ENCODE data around the gene MRGPRG.

The MRGPRG gene

DNA sequence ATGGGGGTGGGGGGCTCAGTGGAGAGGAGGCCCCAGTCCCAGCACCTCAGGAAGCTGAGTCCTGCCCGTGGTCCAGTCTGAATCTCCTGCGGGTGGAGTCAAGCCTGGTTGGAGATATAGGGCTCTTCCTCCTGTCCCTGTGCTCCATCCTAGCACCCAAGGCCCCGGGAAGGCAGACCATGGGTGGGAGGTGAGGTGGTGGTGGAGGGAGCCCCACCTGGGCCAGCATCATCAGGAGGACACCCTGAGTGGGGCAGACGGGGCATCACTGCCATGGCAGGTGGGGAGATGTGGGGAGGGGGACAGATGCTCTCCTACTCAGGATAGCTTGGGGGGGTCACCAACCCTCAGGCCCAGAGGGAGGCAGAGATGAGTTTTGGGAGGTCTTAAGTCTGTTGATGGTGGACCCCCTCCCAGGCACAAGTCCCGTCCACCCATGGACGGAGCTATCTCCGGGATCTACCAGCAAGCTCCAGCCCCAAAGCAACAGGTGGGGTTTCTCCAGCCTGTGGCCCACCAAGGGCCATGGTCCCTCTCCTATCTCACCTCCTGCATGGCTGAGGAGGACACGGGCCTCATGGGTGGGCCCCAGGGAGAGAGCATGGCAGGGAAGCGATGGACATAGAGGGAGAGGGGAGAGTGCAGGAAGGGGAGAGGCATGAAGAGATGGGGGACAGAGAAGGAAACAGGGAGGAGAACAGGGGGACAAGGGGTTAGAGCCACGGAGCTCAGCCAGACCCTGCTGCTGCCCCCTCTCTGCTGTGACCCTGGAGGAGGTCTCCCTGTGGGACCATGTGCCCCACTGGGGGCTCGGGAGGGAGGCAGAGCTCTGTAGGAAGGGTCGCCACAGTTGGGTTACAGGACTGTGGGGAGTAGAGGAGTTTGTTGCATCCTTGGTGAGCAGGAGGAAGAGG lies 12.3 kb upstream of the MRGPRG start:
- FAIRE-seq (no peak), DNase-seq (ENCODE audit: insufficient read length) (no peak)
- no peak for TF ChIP-seq POLR2A (IDR thresholded peaks at IDR 0.05; ENCODE audit: low read depth, low read length)
- TF ChIP-seq TAF1 (IDR thresholded peaks at IDR 0.05; ENCODE audit: borderline replicate concordance, low read depth, low read length) = no peak
- TF ChIP-seq POLR2AphosphoS5 (IDR thresholded peaks at IDR 0.05; ENCODE audit: low read depth, low read length) = no peak

DNA sequence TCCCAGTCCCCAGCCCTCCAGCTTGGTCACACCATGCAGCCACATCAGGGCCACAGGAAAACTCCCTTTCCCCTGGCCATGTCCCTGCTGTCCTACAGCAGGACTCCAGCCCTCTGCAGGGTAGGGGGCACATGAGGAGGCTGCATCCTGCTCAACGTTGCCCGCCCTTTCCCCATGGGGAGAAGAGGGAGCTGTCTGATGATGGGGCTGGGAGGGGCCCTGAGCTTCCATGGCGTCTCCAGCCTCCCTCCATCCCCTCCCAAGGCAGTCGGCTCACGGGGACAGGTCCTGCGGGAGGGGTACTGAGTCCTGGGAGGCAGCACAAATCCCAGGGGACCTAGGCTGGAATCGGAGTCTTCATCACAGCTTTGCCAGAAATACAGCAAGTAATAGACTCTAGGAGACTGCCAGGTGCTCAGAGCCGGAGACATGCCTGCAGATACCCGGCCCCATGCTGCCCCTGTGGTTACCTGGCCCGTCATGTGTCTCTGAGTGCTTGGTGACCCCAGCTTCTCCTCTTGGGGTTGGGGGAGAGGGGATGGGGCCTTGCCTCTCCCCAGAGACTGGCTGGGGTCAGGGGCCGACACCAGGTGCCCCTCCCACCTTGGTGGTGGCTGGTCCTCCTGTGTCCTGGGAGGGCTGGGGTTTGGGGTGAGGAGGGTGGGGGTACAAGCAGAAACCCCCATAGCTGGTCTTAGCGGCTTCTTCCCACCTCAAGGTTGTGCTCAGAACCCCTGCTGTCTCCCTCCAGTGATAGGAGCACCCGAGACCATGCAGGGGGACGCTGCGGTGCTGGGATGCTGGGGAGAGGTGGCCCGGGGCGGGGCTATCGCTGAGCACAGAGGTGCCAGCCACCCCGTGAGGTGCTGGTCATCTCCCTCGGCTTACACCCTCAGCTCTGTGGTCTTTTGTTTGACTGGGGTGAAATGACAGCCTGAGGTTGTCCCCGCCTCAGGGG lies 11.3 kb upstream of the MRGPRG start:
- no peak for TF ChIP-seq TAF1 (IDR thresholded peaks at IDR 0.05; ENCODE audit: borderline replicate concordance, low read depth, low read length)
- no peak for TF ChIP-seq POLR2AphosphoS5 (IDR thresholded peaks at IDR 0.05; ENCODE audit: low read depth, low read length)
- TF ChIP-seq POLR2A (IDR thresholded peaks at IDR 0.05; ENCODE audit: low read depth, low read length) = no peak
- DNase-seq (ENCODE audit: insufficient read length) = no peak
- FAIRE-seq = no peak

DNA sequence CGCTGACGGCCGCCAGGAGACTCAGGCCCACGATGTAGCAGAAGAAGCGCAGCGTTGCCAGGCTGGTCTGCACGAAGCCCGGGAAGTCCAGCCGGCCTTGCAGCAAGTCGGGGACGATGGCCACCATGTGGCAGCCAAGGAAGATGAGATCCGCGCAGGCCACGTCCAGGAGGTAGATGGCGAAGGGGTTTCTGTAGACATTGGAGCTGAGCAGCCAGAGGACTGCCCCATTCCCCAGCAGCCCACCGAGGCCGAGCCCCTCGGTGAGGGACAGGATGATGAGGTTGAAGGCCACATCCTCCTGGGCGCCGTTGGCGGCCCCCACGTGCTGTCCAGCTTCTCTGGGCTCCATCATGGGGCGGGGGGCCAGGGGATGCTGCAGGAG lies 9.8 kb upstream of the MRGPRG start:
- FAIRE-seq = no peak
- TF ChIP-seq POLR2AphosphoS5 (IDR thresholded peaks at IDR 0.05; ENCODE audit: low read depth, low read length) (no peak), POLR2A (IDR thresholded peaks at IDR 0.05; ENCODE audit: low read depth, low read length) (no peak)
- DNase-seq (ENCODE audit: insufficient read length) = no peak

DNA sequence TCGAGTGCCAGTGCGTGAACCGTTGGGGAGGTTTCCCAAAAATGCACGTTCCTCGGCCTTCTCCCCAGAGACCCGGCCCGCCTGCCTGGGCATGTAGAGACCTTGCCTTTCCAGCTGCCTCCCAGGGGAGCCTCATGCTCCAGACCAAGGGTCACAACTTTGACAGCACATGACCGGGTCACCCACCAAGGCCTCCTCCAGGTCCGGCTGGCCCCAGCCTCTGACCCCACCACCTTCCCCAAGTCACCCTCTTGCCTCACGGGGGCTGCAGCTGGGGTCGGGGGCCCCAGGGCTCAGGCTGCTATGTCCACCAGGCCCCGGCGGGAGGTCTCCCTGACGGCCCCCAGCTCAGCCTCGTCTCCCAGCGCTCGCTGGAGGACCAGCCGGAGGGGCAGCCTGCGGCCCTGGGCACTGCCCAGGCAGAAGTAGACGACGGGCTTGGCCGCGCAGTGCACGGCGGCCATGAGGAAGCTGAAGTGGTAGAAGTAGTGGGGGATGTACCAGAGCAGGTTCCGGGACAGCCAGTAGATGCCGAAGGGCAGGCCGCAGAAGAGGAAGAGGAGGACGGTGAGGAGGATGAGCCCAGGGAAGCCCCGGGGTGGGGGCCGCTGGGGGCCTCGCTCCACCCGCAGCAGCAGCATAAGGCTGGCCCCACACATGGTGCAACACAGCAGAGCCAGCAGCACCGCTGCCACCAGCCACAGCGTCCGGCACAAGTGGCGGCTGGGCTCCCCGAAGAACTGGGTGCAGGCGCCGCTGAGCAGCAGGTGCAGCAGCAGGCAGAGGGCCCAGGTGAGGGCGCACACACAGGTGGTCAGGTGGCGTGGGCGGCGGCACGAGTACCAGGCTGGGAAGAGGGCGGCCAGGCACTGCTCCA lies 9.2 kb upstream of the MRGPRG start:
- TF ChIP-seq TAF1 (IDR thresholded peaks at IDR 0.05; ENCODE audit: borderline replicate concordance, low read depth, low read length) (no peak), POLR2AphosphoS5 (IDR thresholded peaks at IDR 0.05; ENCODE audit: low read depth, low read length) (no peak), POLR2A (IDR thresholded peaks at IDR 0.05; ENCODE audit: low read depth, low read length) (no peak)
- DNase-seq (ENCODE audit: insufficient read length) (peak; percentile 8), FAIRE-seq (no peak)

DNA sequence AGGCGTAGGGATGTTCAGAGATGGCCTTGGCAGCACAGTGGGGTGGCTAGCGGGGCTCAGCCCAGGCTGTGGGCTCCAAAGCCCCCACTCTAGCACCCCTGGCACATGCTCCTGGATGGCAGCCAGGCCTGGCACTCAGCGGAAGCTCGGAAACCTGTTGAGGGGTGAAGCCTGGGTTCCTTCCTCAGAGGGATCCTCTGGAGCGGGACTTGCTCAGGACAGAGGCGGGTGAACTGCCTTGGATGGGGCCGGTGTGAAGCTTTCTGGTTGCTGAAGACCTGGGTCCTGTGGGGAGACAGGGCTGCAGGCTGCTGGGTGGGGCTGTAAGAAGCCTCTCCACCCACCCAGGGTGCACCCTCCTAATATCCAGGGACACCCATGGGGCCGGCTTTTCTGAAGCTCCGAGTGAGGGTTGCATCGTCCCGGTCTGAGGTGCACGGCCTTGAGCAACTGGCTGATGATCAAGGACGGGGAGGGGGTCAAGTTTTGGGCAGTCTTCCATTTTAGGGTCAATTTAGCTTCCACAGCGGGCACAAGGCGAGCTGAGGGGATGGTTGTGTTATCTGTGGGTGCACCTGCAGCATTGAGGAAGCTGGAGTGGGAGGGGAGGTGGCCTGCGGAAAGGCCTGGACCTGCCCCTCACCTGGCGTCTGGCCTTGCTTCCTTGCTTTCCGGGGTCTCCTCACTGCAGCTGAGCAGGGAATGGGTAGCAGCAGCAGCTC lies 8.4 kb upstream of the MRGPRG start:
- no peak for TF ChIP-seq POLR2AphosphoS5 (IDR thresholded peaks at IDR 0.05; ENCODE audit: low read depth, low read length)
- TF ChIP-seq POLR2A (IDR thresholded peaks at IDR 0.05; ENCODE audit: low read depth, low read length) = no peak
- TF ChIP-seq TAF1 (IDR thresholded peaks at IDR 0.05; ENCODE audit: borderline replicate concordance, low read depth, low read length) = no peak
- DNase-seq (ENCODE audit: insufficient read length) = no peak
- FAIRE-seq = no peak

DNA sequence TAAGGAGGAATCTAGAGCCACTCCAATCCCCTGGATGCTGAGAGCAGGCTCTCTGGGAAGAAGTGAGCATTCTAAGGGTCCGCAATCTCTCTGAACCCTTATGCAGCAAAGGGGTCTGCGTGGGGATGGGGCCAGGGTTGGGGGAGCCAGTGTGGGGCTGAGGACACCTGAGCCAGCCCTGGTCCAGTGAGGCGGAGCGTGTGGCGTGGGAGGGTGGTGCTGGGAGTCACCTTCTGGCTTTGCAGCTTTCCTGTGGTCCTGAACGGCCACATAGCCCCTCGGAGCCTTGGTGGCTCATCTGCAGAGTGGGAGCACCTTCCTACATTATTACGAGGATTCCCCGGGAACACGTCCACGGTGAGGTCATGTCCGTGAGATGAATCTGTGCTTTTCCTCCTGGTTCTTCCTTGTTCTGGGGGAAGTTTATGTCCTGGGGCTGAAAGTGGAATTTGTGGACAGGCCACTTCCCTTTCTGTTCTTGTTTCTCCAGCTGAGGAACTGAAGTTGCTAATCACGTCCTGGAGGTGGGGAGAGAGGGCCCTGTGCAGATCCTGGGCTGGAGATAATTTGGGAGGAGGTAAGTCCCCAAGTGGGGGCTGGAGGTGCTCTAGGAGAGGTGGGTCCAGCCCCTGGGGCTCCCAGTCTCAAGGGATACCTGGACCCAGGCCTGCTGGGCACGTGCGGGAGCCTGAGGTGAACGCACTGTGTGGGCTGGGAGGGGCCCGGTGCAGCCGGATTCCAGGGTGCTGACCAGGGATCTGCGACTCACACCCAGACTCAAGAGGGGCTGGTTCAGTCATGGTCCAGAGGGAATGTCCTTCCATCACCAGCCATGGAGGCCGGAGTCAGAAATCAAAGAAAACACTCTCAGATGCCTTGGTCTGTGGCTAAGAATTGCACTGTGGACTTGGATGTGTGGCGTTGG lies 7.5 kb upstream of the MRGPRG start:
- FAIRE-seq (no peak), DNase-seq (ENCODE audit: insufficient read length) (peak; percentile 8)
- no peak for TF ChIP-seq TAF1 (IDR thresholded peaks at IDR 0.05; ENCODE audit: borderline replicate concordance, low read depth, low read length)

DNA sequence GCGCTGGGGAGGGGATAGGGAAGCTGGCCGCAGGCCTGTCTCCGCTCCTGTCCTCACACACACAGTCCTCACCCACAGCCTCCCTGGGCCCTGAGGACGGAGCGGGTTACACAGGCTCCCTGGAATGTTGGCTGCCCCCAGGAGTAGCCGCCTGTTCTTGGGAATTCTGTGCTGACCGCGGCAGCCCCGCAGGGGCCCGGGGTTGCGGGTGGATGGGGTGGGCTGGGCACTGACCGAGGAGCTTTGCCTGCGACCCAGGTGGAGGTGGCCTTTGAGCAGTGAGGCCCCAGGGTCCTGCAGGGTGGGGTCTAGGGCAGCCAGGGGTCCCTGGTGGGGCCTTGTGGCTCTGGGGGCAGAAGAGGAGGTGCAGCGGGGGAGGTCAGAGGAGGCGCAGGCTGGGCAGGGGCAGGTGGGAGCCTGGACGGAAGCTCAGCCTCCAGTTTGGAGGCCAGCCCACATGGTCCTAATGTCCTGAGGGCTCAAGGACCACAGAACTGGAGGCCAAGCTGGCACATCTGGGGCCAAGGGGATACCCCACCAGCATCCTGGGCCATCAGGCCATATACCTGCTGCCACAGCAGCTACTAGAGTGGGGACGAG lies 6.6 kb upstream of the MRGPRG start:
- TF ChIP-seq TAF1 (IDR thresholded peaks at IDR 0.05; ENCODE audit: borderline replicate concordance, low read depth, low read length) (no peak), POLR2AphosphoS5 (IDR thresholded peaks at IDR 0.05; ENCODE audit: low read depth, low read length) (no peak), POLR2A (IDR thresholded peaks at IDR 0.05; ENCODE audit: low read depth, low read length) (no peak)
- DNase-seq (ENCODE audit: insufficient read length) = peak; percentile 7
- FAIRE-seq = no peak

DNA sequence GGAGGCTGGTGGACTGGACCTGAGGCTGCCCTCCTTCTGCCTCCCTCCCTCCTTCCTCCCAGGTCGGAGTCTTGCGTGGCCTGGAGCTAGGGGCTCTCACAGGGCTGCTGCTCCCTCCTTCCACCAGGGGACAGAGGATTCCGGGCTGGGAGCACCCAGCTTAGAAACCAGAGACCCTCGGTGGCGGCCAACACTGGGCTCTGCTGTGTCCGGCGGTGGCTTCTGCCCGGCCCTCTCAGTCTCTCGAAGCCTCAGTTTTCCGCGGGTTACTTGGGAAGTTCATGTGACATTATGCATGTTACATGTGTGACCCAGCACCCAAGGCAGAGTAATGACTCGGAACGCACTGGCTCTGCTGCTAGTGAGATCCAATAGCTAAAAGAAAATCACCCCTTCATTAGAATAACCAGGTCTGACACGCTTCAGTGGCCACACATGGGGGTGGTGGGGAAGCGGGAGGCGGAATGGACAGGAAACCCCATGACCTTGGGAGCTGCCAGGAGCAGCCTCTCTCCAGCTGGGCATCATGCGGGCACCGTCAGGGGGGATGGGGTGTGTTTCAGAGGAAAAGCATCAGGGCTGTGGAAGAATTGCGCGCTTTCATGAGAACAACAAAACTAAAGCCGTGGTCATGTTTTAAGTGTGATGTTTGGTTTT lies 5.9 kb upstream of the MRGPRG start:
- TF ChIP-seq TAF1 (IDR thresholded peaks at IDR 0.05; ENCODE audit: borderline replicate concordance, low read depth, low read length) (no peak), POLR2AphosphoS5 (IDR thresholded peaks at IDR 0.05; ENCODE audit: low read depth, low read length) (no peak), POLR2A (IDR thresholded peaks at IDR 0.05; ENCODE audit: low read depth, low read length) (no peak)
- DNase-seq (ENCODE audit: insufficient read length) = peak; percentile 9
- FAIRE-seq = no peak

DNA sequence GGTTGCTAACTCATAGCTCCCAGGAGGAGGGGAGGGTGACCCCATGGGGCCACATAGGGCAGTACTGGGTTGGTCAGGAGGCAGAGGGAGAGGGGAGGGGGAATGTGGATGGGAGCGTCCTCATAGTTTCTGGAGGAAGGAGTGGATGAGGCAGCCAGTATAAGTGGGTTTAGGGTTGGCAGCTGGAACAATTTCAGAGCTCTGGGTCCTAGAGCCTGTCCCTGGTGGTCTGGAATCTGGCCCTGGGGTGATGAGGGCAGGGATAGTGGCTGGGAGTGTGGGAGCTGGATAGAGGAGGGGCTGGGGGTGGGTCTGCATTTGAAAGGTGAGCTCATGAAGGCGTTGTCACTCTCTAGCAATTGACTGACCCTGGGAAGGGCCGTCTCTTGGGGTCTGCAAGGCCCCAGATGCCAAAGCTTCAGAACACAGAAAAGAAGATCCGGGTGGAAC lies 5.3 kb upstream of the MRGPRG start:
- TF ChIP-seq POLR2AphosphoS5 (IDR thresholded peaks at IDR 0.05; ENCODE audit: low read depth, low read length) = no peak
- TF ChIP-seq TAF1 (IDR thresholded peaks at IDR 0.05; ENCODE audit: borderline replicate concordance, low read depth, low read length) = no peak
- DNase-seq (ENCODE audit: insufficient read length) (peak; percentile 1), FAIRE-seq (no peak)
